ENCODE measurements around the gene AUP1.

AUP1 gene

DNA sequence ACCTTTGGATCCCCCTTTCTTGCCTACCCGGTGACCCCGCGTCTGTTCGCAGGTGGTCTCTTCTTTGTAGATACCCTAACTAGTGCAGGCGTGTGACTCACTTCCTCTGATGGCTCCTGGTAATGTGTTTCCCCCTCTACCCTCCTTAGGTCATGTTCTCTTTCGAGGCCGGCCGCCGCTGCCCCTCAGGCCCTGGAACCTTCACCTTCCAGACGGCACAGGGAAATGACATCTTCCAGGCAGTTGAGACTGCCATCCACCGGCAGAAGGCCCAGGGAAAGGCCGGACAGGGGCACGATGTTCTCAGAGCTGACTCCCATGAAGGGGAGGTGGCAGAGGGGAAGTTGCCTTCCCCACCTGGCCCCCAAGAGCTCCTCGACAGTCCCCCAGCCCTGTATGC lies 26.7 kb upstream of the AUP1 start:
- no peak for DNase-seq

DNA sequence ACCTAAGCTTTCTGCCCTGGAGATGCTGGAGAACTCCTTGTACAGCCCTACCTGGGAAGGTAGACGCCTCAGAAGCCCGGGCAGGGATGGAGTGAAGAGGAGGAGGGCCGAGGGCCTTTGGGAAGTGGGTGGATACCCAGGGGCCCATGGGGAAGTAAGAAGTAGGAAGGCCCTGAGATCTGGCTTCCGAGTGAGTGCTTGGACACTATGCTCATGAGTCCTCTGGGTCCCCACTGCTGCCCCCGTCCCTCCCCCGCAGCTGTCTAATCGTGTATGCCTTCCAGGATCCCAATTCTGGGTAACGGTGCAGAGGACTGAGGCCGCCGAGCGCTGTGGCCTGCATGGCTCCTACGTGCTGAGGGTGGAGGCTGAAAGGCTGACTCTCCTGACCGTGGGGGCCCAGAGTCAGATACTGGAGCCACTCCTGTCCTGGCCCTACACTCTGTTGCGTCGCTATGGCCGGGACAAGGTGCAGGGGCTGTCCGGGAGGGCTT lies 26.2 kb upstream of the AUP1 start:
- no peak for DNase-seq

- DNase-seq, result peak in 1 of 2 experiments; percentile 67
Measured at GRCh38 chr2:74554820-74555531, 25.5 kb upstream of the AUP1 start.

DNA sequence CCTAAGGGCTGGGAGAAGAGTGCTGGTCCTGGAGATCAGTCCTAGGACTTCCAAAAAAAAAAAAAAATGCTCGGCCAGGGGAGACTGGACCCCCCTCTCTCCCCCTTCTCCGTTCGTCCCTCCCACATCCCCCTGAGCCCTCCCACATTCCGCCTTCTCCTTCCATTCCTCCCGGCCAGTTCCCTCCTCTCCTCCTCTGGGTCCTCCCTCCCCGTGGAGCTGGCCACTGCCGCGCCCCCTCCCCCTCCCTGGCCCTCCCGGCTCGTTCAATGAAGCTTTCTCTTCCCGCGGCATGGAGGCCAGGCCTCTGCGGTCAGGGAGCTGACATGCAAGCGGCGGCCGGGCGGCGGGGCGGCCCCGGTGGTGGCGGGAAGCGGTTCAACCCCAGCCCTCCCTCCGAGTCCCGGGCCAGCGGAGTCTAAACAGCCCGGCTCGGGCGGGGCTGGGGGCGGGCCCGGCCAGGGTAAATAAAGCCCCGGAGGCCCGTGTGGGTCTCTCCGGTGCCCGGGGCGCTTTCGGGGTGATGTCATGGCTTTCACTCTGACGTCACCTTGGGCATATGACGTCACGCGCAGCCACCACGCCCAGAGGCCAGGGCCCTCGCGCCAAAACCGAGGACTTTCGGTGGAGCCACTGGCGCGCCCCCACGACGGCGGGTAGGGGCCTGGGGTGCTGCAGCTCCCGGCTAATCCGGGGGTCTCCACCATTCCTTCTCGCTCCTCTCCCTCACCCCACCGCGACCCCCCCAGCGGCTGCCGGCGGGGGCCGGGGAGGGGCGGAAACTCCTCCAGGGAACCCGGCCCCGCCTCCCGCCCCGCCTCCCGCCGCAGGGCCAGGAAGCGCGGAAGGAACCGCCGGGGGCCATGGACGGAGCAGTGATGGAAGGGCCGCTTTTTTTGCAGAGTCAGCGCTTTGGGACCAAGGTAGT lies 24.6 kb upstream of the AUP1 start, which contains the start of the genes DOK1 and LOXL3:
DOK1 (plus strand) TSS at position 829 of the 928 bp plus-strand sequence; CDS start at position 864, 35 bp downstream.
LOXL3 (minus strand) TSS at position 51 of the 928 bp plus-strand sequence. CDS start 1,308 bp downstream, outside the sequence.
- DNase-seq, result peak; percentile 90 to 91

DNA sequence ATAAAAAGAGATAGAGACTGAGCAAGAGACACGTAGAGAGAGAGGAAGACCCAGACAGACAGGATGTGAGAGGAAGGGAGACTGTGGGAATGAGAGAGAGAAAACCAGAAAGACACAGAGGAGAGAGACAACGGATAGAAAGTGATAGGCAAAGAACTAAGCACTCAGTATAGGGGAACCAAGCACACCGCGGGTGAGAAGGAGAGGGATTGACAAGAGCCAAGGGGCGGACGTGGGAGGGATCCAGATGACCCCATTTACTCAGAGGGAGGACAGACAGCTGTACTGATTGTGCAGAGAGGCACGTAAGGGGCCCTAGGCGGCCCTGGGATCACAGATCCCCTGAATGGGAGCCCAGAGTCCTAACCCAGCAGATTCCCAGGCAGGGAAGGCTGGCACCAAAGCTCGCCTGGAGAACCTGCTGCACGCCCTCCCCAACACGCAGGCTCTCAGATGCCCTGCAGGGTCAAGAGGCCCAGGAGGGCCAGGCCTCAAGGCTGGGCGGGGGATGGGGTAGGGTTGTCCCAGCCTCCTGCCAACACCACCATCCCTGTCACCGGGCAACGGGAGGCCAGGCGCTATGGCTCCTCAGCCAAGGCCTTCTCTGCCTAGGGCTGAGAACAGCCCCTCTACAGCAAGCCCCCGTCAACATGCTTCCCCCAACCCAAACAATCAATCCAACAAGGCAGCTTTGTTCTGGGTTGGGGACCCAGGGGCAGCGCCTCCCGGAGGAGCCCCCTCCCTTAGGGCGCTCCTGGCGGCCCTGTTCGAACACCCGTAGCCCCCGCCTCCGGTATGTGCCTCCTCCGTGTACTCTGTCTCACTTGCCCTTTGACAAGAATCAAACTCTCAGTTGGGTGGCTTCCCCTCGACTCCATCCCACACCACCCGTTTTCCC lies 23.7 kb upstream of the AUP1 start:
- no peak for DNase-seq

DNA sequence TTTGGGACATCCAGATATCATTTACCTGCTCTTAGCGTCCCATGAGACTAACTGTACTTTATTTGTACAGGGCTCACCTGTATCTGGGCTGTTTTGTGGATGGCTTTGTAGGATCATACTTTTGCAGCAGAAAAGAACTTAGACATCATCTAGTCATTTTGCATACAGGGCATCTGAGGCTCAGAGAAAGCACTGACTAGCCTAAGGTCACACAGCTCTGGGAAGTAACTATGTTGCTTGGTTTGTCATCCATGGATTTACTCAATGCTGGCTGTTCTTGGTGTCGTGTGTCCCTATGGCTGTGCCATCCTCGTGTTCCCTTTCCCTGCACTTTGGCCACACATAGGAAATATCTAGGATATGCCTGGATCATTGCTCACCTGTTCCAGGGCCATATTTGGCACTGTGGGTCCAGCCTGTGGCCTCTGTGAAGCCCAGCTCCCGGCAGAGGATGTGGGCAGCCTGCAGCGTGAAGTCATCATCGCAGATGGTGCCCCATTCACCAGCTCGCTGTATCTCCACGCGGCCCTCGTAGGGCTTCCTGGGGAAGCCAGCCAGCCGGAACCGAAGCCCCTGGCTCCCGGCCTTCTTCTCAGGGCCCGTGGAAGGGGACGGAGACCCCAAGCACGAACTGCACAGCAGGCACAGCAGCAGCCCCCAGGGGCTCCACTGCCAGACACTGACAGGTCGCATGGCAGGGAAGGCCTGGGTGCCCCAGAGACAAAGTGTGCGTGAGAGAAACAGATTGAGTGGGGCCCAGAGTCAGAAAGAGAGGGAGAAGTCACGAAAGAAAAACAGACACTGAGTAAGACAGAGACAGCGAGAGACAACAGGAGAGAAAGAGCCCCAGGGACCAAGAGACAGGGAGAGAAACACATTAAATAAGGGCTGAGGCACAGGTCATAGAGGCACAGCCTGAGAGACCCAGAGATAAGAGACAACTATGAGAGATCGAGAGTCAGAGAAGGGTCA lies 22.7 kb upstream of the AUP1 start:
- DNase-seq, result no peak

- DNase-seq, result no peak
Measured at GRCh38 chr2:74551530-74551929, 22.0 kb upstream of the AUP1 start.

GRCh38 chr2:74550231-74550630 lies 20.7 kb upstream of the AUP1 start:
- no peak for DNase-seq

DNA sequence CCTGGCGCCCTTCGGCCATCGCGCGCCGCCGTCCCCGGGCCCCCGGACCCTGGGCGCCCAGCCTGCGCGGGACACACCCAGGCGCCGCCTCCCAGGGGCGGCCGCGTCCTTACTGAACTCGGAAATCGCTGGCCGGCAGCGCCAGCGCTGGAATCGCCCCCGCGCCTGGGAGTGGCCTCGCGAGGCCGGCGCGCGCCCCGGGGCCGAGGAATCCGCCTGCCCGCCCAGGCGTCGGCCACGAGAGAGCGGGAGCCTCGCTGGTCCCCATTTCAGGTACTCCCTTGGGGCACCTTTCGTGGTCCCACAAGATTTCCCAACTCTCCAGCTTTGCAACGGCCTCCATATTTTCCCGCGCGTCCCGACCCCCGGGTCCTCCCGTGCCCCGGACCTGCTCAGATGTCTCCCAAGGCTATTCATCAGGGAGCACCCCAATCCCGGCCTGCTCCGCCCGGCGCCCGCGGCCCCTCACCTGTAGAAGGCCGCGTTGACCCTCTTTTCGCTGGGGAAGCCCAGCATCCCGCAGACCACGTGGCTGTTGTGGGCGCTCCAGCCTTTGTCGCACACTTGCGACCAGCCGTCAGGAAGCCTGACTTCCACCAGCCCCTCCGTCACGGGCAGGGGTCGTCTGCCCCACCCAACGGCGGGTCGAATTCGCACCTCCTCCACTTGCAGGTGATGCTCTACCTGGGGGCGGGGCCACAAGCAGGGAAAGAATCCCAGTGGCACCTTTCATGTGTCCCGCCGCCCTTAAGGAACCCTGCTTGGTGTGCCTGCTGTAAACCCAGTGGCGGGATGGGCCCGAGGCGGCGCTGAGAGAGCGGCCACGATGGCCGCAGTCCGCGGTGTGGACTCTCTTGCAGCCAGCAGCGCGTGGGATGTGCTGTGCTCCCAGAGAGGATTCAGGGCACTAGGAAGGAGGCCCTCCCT lies 19.7 kb upstream of the AUP1 start:
- DNase-seq, result peak; percentile 41 to 54

- DNase-seq, result no peak
Measured at GRCh38 chr2:74548285-74548899, 18.9 kb upstream of the AUP1 start.

DNA sequence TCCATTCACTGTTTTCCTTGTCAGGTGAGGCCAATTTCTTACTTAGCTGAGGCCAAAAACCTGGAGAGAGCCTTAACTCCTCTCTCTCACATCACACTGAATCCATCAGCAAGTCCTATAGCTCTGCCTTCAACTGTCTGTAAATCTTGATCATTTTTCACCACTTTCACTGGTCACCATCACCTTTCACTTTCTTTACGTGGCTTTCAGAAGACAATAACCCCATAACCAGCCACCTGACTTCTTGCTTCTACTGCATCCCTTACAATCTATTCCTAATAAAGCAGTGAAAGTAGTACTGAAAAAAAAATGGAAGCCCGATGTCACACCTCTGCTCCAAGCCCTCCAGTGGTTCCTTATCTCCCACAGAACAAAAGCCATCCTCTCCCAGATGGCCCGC lies 16.5 kb upstream of the AUP1 start:
- no peak for DNase-seq

DNA sequence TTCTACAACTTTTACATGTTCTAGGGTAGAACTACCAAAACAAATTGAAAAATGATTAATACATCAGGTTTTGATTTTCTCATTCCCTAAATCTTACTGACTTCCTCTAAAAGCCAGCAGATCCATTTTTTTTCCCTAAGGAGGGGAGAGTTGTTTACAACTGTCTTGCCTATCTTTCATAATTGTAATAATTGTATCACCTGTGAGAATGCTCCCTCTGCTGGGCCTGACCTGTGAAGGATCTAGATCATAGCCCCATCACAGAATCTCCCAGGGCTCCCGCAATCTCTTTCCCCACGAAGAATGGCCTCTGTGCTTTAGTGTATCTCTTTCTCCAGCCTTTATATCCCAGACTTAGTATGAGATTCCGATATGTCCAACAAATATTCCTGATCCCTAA lies 15.1 kb upstream of the AUP1 start:
- DNase-seq, result no peak

GRCh38 chr2:74542978-74543377 lies 13.5 kb upstream of the AUP1 start:
- DNase-seq, result no peak

DNA sequence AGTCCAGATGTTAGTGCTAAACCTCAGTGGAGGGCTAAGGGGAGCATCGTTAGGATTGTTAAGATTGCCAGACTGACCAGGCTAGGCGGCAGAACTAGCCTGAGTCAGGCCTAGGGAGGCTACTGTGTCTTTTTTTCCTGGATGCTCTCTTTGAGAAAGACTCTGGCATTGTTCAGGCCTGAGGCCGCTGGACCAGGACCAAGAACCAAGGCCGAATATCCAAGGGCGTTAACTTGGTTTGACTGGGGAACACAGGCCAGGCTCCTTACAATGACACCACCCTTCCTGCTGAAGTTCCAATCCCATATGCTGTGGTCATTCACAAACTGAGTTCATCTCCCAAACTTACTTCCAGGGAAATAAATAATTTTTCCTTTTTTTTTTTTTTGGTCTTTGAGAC lies 10.8 kb upstream of the AUP1 start:
- no peak for DNase-seq

DNA sequence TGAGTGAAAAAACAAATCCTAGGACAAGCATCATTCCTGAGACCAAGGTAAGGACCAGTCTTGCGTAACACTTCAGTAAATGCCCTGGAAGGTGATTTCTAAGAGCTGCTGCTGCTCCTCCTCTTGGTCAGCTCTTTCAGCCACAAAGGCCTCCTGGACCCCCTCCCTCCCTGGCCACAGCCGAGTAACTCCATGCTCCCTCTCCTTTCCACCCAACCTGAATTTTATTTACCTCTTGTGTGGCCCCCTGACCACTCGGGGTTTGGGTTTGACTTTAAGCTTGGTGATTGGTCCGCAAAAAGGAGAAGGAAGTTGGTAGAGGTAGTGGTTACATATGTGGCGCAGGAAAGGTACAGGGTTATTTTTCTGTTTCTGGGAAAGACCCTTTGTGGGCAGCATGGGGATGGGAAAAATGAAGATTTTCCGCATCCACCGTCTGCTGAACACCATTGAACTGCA lies 9.4 kb upstream of the AUP1 start:
- no peak for DNase-seq

DNA sequence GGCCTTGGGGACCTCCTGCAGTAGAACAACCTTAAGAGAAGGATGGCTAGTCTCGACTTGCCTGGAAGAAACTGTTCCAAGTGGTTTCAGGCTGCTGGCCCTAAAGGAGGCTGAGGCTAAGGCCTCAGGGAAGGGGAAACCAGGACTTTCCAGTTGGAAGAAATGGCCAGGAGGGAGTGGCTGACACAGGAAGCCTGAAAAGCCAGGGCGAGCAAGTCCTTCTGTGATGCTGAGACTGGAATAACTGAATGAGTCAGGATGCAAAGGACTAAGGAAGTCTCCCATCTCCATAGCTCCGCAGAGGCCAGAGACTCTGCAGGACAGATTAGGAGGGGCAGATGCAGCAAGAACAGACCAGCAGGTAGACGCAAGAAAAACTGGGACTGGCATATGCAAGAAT lies 7.6 kb upstream of the AUP1 start:
- no peak for DNase-seq

GRCh38 chr2:74536166-74536950 lies 6.9 kb upstream of the AUP1 start:
- DNase-seq, result no peak

DNA sequence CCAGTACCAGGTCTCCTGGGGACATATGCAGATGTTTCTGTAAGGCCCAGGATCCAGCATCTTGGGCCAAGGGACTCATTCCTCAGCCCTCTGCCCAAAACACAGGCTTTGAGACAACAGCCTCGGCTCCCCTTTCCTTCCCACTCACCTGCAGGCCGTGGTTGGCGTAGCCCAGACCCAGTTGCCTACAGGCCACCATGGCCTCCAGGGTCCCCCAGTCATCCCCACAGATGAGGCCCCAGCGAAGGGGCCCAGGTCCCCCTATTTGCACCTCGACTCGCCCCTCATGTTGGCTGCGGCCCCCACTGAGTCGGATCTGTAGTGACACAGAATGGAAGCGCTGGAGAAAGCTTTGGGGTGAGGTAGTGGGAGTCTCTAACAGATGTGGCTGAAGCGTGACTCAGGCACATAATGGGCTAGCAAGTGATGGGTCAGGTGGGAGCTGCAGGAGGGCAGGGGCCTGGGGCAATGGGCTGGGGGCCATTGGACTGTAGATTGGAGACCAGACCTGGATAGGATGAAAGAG lies 6.0 kb upstream of the AUP1 start:
- no peak for DNase-seq

- no peak for DNase-seq
Measured at GRCh38 chr2:74534411-74534810, 4.9 kb upstream of the AUP1 start.

Data from activated T-cell treated with anti-CD3 and anti-CD28 coated beads, Interleukin-2, amount 50 U/mL, for 48 hours (primary cell).